ENCODE results near the gene ROPN1.
A peak's percentile ranks its signal among the peaks of the same experiment; 100 is the strongest.
"Not testable (repeated sequence)": the region's sequence is repeated elsewhere in the genome, so short reads cannot be mapped to it uniquely, and the experiment has no call there.

The ROPN1 gene

DNA sequence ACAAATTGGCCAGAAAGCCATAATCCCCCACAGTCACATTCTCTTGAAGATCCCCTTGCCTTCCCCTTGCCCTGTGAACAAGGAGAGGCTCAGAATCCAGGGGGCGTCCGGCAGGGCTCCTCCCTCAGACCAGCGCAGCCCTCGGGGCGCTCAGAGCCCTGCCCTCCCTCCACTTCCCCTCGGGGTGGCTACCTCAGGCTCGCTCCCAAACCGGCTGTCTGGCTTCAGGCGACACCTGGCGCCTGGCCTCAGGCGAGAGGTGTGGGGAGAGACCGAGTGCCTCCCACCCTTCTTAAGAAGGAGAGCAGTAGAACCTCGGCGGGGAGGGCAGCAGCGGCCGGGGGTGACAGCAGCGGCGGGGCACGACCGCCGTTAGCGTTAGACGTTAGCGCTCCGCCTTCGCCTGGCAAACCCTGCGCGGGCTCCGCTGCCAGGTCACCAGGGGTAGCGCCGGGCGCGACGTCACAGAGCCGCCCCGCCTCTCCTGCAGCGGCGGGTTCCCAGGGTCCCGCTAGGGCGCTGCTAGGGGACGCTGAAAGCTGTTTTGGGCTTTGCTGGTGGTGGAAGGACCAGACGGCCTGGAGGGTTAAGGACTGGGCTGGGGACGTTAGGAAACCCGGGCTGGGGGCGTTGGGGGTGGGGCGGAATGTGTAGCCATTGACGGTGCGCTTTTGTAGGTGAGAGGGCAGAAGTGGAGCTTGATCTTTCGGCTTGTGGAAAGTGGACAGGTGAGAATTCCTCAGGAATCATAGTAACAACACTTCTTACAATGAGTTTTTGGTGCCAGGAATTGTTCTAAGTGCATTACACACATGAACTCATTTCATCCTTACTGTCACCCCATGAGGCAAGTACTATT is at the start of gene ROPN1:
ROPN1 (minus strand) TSS at position 395 of the 859 bp plus-strand sequence. CDS start 11,643 bp downstream, outside the sequence.
- not testable (repeated sequence) for DNase-seq

DNA sequence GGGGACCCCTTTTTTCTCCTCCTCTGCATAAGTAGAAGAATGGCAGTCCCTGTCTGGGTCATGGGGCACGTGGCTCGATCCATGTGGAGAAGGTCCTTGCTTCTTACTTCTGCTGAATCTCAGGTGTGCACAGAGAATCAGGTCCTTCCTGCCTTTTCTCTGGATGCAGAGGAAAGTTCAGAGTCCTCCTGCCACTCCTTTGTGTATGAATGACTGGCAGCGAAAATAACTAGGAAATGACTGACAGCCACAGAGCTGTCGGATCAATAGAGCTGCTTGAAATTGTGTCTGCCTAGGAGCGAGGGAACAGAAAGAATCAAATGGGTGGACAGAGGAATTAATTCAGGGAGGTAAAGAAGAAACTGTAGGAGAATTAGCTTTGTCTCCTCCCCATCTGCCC is 49.6 kb upstream of the ROPN1 start:
- DNase-seq: no peak

DNA sequence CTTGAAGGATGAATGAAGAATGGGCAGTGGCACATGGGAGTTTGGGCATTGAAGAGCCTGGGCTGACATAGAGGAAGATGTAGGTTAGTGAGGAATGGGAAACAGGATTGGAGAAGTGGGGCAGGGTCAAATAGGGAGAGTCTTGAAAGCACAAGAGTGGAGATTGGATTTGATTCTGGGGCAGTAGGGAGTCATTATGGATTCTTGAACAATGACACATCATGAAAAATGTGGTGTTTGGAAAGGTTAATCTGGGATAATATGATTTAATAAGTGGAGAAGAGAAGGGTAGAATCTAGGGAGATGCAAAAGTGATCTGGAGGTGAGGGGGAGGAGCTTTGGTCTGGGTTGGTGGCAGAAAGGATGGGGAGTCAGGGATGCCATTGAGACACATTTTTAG is 45.4 kb upstream of the ROPN1 start:
- DNase-seq: no peak

DNA sequence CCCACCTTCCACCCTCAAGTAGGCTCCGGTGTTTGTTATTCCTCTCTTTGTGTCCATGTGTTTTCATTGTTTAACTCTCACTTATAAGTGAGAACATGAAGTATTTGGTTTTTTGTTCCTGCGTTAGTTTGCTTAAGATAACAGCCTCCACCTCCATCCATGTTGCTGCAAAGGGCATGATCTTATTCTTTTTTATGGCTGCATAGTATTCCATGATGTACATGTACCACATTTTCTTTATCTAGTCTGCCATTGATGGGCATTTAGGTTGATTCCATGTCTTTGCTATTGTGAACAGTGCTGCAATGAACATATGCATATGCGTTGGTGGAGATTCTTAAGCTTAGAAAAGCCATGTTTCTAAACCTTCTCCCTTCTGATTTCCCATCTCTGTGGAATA is 44.3 kb upstream of the ROPN1 start:
- not testable (repeated sequence) for DNase-seq

DNA sequence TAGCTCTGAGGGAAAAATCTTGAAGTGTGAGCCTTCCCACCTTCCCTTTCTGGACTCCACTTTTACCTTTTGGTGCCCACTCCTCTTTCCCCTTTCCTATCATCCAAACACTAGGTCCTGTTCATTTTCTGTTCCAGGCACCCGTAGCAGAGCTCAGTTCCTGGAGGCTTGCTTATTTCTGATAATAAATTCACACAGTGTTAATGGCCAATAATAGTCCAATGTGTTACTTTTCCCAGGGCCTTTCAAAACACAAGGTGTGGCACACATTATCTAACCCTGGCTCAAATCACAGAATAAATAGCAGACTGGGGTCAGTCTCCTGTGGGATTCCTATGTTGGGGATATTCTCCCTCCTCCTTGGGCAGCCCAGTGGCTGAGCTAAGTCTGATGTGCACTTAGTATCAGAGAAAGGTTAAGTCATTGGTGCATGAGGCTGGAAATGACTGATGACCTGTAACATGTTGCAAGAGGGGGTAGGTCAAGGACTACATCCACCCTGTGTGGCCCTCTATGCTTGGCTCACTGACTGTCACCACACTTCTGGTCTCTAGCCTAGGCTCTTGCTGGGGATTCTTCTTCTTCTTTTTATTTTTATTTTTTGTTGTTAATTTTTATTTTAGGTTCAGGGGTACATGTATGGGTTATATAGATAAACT is 43.7 kb upstream of the ROPN1 start:
- no peak for DNase-seq

DNA sequence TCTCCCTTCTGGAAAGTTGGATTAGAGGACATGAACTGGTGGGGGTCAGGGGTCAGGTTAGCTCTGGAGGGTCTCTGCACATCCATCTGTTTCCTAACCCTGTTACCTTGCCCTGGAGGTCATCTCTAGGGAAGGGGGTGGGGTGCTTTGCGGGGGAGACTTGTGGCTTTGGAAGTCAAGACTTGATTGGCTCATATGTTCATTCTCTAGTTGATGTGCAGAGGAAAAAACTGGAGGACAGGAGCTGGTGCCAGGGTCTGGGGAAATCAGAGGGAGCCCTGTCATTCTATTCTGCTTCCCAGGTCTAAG is 42.9 kb upstream of the ROPN1 start:
- DNase-seq: peak; percentile 22

DNA sequence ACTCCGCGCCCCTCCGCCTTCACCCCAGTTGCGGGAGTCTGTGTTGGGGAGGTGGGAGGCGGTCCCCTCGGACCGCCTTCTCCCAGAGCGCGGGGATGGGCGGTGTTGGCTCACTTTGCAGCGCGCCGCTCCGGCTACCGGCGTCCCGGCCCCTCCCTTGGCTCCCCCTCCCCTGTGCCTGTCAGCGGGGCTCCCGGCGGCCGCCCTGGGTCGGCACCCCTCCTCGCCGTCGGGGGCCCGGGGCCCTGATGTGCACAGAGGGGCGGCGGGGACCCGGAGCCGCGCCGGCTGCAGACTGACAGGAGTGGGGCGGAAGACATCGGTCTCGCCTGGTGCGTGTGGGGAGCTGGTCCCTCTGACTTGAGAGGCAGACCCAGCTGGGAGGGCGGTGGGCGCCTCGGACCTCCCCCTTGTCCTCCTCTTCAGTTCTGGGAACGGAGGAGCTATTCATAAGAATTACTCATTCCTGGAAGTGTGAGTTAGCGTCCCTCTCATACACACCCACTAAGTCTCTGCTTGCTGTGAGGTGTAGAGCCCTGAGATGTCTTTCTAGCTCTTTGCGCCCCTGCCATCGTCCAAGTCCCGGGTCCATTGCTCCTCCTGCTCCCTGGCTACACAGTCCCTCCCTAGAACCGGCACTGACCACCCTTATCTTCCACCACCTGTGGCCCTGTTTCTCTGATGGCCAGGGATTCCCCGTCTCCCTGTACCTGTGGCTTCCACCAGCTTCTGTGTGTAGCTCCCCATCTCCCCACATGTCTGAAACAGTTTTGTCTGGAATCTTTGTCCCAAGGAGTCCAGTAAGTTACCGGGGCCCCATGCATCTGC is 42.3 kb upstream of the ROPN1 start:
- peak; percentile 51 for DNase-seq

DNA sequence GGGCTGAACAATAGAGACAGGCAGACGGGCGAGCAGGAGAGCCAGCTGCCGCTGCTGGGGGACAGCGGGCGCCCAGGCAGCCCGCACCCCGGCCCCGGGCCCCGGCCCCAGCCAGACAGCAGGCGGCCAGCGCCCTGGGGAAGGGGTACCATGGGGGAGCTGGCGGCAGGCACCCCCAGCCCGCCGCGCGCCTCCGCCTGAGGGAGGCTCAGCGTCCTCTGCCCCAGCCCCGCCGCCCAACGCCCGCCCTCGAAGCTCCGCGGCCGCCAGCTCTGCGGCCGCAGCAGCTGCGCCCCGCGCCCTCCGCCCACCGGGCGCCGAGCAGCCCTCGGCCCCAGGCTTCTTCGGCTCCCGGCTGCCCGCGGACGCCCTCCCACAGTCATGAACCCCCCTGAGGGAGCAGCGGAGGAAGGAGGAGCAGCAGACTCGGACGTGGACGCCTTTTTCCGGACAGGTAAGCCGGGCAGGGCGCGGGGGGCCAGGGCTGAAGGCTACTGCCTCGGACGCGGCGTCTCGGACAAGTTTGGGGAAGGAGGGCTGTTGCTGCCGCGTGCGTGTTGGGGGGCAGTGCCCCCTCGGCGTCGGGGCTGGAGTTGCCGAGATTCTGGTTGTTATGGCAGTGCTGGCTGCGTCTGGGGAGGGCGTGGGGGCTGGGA is 41.6 kb upstream of the ROPN1 start, which contains the start of gene KALRN:
KALRN (plus strand) TSS at position 10 of the 656 bp plus-strand sequence.
- DNase-seq: peak; percentile 67

DNA sequence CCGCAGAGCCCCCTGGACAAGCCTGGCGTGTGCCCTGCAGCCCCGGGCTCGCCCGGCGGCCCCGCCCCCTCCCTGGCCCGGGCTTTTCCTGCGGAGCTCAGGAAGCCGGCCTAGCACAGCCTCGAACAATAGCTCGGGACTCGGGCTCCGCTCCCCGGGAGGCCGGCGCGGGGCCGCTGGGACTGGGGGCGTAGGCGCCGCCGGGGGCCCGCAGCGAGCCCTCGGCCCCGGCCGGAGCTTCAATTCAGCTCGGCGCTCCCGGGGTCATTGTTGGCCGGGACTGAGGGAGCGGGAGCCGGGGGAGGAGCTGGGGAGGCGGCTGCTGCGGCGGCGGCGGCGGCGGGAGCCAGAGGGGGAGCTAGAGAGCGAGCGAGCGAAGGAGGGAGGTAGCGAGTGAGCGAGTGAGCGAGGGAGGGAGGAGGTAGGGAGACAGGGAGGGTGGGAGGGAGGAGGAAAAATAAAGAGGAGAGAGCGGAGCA is 41.0 kb upstream of the ROPN1 start:
- DNase-seq: peak; percentile 91

DNA sequence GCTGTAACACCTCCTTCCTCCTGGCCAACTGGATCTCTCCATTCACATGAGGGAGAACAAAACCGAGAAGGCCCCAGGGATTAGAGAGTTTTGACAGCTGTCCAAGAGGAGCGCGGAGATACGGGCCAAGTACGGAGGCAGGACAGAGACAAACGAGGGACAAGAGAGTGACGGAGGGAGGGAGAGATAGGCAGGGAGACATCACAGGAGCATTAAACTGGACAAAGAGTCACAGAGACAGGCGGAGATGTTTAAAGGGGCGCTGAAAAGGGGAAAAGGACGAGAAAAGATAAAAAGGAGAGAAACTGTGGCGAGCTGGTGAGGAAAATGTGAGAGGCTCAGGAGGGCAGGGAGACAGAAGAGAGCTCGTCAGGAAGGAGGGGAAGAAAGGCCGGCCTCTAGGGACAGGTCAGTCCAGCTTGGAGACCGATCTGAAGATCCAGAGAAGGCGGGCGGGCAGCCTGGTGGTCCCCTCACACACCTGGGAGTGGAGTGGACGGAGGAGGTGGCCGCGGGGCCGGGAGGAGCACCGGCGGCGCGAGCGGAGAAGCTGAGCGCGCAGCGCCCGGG is 40.5 kb upstream of the ROPN1 start:
- DNase-seq: peak; percentile 94

DNA sequence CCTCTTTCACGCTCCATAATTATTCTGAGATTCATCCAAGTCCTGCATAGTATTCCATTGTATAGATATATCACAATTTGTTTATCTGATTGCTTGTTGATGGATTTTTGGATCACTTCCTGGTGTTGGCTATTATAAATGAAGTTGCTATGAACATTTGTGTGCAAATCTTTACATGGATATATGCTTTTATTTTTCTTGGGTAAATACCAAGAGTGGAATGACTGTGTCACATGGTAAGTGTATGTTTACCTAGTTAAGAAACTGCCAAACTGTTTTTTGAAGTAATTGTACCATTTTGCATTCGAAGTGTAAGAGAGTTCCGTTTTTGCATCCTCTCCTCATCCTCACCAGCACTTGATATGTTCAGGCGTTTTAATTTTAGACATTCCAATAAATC is 34.6 kb upstream of the ROPN1 start:
- no peak for DNase-seq

DNA sequence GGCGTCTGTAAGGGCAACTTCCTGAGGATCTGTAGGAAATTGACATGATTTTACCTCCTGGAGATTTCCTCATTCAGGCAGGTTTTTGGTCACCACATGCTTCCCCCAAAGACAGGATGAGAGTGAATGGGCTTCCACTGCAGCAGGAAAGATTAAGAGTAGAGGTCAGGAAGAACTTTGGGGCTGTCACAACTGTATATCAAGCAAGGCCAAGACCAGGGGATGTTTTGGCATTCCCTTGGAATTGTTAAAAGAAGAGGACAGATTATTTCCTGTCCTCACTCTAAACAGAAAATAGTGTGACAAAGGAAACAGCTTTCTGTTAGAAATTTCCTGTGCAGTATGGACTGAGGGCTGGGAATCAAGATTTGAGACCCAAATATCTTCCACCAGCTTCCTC is 31.6 kb upstream of the ROPN1 start:
- not testable (repeated sequence) for DNase-seq

DNA sequence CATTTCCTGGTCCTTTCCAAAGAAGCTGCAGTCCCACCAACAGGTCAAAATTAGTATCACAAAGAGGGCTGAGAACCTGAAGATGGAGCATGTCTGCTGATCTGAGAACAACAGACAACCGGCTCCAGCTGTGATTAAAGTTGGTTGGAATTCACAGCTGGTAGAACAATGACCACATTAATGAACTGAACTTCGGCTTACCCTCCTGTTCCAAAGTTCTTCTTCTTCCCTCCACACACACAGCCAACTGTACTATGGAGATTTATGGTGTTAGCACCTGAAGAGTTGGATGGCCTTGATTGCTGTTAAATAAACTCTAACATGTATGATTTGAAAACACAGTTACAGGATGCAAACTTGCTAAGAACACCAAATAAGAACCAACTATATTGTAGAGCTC is 27.4 kb upstream of the ROPN1 start:
- DNase-seq: no peak

DNA sequence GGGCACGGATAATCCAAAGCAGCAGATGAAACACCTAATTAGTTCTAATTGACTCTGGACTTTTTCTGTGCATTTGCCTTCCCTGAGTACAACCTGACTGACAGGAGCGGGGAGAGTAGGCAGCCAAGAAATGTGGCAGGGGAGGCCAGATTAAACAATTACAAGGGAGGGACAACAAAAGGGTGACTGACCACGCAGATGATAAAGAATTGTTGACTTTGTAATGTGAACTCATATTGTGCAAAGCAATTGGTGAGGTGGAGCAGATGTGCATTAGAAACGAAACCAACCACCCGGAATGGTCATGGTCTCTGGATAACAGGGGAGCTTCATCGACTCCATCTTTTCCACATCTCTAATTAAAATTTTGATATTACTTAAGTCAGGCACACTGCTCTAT is 25.6 kb upstream of the ROPN1 start:
- DNase-seq: peak; percentile 66

DNA sequence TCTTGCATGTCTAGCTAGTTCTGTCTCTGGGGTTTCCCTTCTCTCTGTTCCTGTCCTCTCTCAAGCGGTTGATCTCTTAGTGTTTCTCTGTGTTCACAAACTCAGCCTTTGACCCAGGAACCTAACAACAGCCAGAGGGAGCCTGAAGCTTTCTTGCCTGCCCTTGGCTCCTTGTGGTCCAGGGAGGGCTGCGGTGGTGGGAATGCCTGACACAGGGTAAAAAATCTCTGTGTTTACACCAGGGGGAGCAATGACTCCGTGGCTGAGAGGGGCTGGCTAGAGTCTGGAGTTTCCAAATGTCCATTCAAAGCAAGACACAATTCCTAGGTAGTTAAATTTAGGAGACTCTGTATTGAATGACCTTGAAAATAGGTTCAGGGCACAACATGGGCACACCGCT is 24.6 kb upstream of the ROPN1 start:
- peak; percentile 62 for DNase-seq

DNA sequence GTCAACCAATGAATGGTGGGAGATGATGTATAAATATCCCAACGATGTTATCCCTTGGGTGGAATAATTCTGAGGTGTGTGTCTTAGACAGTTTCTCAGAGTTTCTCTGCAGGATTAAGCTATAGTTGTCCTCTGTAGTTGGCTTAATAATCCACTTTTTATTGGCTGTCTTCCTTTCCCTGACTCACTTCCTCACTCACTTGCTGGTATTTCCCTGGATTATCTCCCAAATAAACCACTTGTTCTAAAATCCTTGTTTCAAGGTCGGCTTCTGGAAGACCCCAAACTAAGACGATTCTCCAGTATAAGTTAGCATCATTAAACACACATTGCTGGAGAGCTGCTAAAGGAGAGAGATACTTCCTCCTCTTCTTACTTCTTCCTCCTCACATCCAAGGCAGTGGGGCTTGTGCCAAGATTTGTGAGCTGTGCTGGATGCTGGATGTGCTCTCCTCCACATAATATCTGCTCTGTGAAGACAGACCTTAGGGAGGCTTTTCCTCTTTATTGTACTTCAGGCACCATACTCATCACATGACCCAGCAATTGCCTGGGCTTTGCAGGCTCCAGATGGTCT is 22.5 kb upstream of the ROPN1 start:
- DNase-seq: no peak

DNA sequence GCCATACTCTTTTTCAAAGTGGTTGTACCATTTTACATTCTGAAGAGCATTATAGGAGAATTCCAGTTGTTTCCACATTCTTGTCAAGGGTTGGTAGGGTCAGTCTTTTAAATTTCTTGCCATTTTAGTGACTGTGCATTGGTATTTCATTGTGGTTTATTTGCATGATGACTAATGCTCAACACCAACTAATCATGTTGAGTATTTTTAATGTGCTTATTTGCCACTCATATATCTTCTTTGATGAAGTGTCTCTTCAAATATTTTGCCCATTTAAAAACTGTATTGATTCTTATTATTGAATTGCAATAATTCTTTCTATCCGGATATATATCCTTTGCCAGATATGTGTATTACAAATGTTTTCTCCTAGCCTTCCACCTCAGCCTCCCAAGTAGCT is 16.4 kb upstream of the ROPN1 start:
- not testable (repeated sequence) for DNase-seq

DNA sequence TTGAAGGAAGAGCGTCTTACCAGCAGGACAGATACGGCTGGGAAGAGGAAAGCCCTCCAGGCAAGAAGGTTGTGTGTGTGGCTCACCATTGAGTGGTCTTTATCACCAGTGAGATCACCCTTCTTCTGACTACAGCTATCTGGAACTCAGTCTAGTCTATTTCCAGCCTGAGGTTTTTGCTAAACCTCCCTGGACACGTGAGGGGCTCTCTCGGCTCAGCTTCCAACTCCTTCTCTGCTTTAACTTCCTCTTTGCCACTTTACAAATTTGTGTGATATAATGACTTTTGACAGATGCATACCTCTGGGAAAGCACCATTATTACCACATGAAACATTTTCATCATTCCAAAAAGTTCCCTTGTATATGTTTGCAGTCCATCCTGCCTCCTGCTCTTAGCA is 15.3 kb upstream of the ROPN1 start:
- no peak for DNase-seq

DNA sequence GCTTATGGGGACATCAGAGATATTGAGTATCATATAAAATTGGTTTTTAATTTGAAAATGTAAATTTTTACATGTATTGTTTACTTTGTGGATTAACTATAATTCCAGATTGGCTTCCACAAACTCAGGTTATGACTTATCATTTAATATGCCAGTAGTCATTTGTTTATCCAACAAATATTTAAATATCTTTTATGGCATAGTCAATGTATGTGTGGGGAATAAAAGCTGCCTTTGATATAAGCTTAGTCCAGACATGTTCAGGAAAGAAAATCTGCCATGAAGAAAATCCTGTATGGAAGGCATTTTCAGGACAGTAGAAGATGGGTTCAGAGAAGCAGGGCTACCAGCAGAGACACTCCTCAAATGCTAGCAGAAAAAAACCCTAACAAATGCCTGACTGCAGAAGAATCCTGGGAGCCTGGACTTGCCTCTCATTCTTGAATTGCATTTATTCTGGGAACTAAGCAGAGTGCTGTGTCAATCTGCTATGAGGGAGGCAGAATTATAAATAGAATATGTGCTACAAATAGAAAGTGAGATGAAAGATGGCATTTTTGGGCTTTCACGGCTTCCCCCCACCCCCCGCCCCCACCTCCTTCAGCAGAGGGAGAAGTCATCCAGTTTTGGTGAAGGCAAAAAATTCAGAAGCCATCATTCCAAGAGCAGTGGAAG is 10.6 kb upstream of the ROPN1 start:
- DNase-seq: not testable (repeated sequence)

DNA sequence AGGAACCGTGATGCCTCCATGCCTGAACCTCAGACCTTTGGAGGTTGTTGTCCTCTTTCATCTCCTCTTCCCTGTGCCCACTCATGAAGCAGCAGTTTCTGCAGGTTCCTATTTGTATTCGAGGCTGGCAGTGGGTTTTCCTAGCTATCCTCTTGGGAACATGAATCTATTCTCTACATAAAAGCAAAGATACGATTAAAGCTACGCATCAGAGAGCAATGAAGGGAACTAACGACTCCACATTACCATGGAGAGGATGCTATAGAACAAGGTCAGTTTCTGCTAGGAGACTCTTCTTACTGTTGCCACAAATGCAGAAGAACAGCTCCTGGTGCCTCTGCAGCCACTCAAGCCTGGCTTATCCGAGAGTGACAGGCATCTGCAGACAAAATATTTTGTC is 9.4 kb upstream of the ROPN1 start:
- not testable (repeated sequence) for DNase-seq

DNA sequence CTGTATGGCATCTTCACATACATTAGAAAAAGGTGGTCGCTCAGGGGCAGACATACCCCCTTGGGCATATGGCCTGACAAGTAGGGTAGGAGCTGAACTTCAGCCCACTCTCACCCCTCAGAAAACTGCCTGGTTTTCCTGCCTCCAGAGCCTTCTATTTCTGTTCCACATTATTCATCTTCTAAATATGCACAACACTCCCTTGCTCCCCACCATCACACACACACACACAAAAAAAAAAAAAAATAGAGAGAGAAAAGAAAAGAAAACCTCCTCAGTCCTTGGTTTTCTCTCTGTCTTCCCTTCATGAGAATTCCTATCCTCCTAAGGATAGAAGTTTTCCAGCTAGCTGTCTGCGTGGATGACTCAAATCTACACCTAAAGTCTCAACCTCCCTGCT is 5.6 kb upstream of the ROPN1 start:
- no peak for DNase-seq

DNA sequence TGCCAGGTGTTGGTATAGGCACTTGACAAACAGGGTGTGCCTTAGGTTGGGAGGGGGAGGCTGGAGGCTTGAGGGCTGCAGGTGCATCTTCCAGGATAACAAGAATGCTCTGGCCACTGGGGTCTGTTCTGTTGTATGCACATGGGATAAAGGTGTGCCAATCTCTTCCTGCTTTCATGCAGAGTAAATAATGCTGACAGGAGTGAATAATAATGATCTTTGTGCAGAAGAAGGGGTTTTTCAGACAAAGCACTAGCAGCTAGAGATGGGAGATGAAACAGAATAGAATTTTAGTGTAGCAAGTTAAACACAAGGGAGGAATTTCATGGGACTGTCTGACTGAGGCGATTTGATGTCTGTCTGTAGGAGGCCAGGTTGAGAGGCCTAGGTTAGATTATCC is 1.9 kb upstream of the ROPN1 start:
- peak; percentile 39 for DNase-seq

All from NCI-H69 (cell line).